ENCODE data around the gene CLCF1.
A peak's percentile ranks its signal among the peaks of the same experiment; 100 is the strongest.

The CLCF1 gene

DNA sequence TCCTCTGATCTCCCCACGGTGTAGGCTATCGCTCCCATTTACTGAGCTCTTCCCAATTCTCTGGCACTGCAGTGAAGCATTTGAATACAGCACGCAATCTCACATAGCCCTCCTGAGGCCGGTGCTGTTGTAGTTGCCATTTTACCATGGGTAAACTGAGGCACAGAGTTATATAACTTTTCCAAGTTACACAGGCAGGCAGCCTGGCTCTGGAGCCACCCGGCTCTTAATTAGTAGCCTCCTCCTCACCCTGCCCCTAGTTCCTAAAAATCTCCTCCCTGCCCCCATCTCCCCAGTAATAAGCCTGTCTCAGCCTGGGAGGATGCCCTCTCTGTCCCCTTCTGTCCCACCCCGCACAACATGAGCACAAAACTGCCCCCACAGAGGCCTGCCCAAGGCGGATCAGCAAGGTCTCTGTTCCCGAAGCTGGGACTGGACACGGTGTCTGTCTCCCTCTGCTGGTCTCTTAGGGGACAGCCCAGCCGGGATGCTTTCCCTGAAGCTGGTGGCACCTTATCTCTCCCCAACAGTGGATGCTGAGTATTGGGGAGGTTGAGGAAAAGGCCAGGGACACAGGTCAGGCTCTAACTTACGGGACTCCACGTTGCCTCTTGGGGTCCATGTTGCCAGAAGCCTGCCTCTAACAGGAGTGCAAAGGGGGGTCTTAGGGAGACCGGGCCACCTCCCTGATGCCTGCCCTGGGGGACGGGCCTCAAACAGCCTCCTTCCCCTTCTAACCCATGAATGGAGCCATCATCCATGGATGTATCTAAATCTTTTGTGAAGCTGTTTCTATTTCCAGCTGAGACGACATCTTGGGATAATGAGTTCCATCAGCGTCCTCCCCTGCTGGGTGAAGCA is 9.1 kb upstream of the CLCF1 start:
- POLR2A ChIA-PET, result interaction anchor here (1.0 to 1.5 kb wide), 2 partner anchors 26 to 29 kb away, joined by 4 read pairs; partner anchors contain the start of gene POLD4
- CTCF ChIA-PET, result interaction anchor here (0.6 to 42.5 kb wide), 43 partner anchors 2 to 529 kb away, joined by 3 to 1573 read pairs (median 5); partner anchors contain the start of genes ANKRD13D, CDK2AP2, CLCF1 and GRK2
- TF ChIP-seq, protein P1, sequence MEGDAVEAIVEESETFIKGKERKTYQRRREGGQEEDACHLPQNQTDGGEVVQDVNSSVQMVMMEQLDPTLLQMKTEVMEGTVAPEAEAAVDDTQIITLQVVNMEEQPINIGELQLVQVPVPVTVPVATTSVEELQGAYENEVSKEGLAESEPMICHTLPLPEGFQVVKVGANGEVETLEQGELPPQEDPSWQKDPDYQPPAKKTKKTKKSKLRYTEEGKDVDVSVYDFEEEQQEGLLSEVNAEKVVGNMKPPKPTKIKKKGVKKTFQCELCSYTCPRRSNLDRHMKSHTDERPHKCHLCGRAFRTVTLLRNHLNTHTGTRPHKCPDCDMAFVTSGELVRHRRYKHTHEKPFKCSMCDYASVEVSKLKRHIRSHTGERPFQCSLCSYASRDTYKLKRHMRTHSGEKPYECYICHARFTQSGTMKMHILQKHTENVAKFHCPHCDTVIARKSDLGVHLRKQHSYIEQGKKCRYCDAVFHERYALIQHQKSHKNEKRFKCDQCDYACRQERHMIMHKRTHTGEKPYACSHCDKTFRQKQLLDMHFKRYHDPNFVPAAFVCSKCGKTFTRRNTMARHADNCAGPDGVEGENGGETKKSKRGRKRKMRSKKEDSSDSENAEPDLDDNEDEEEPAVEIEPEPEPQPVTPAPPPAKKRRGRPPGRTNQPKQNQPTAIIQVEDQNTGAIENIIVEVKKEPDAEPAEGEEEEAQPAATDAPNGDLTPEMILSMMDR (IDR thresholded peaks at IDR 0.05; ENCODE audit: control extremely low read depth, extremely low read depth, low read depth, missing control alignments), result peak; percentile 94
- DNase-seq (ENCODE audit: extremely low spot score), result peak; percentile 86

DNA sequence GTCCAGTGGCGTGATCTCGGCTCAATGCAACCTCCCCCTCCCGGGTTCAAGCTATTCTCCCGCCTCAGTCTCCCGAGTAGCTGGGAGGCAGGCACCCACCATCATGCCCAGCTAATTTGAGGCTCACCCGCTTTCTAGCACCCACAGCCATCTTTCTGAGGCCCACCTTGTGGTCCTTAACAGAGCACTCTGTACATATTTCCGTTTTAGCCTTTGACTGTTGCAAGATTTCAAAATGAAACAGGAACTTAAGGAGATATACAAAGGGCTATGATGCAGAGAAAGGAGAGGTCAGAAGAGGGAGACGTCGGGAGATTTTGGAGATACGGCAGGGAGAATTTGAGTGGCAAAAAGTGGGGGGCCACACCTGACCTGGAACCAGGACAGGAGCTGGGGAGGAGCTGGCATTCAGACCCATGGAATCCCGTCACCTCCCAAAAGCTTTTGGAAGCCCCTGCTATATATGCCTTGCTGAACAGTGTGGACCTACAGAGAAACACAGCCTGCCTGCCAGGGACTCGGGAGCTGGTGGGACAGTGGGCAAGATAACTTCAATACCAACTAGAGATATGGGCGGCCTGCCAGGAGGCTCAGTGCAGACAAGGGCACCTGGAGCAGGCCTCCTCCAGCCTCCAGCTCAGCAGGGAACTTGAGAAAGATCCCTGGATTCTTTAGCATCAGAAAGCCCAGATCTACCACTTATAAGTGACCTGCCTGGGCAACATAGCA is 8.0 kb upstream of the CLCF1 start:
- TF ChIP-seq, protein P1 (IDR thresholded peaks at IDR 0.05; ENCODE audit: control extremely low read depth, extremely low read depth, low read depth, missing control alignments), result no peak
- peak; percentile 51 for DNase-seq (ENCODE audit: extremely low spot score)
- ChIA-PET POLR2A (interaction anchor here (0.7 to 1.5 kb wide), 3 partner anchors 15 to 31 kb away, joined by 3 to 6 read pairs (median 4); partner anchors contain the start of gene POLD4), CTCF (interaction anchor here (0.6 to 42.5 kb wide), 28 partner anchors 3 to 528 kb away, joined by 3 to 1573 read pairs (median 6); partner anchors contain the start of genes ANKRD13D, CLCF1, GRK2 and PITPNM1)

DNA sequence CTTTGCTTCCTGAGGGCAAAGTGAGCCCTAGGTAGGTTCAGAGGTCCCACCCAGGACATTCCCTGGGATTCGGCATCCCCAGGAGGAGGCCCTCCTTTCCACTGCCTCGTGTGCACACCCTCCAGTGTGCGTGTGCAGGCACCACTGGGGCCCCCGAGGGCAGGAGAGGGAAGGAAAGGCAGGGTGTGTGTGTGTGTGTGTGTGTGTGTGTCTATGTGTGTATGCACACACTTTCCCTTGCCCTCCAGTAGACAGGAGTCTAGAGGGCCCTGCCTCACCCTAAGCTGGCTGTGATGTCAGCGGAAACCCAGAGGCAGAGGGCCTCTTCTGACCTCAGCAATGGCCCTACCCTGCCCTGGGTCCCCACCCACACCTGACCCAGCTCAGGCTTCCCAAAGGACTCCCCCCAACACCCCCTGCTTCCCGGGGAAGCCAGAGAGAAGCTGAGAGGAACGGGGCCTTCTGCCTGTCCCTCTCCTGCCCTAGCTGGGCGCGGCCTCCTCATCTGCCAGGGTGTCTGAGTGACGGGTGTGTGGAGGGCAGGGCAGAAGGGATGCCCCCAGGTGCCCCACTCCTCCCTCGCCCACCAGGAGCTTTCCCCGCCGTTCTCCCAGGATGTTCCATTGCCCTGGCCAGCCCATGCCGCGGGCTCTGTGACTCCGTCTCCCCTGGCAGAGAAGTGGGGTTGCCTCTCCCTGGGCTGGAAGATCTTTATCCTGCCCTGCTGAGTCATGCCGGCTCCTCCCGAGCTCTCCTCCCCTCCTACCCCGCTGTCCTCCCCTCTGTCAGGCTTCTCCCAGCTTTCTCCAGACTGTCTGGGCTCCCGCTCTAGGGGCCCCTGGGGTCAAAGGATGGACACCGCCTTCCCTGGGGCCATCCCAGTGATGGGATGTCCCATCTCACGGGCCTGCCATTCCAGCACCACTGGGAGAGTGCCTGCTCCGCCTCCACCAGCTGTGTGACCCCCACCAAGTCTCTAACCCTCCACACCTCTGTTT is 6.0 kb upstream of the CLCF1 start:
- POLR2A ChIA-PET, result interaction anchor here (0.6 kb wide), 1 partner anchor 13 kb away, joined by 3 read pairs; the partner anchor contains the start of gene RAD9A
- CTCF ChIA-PET, result interaction anchor here (4.8 to 42.5 kb wide), 4 partner anchors 5 to 116 kb away, joined by 72 to 1573 read pairs (median 854); partner anchors contain the start of genes CLCF1, POLD4, PPP1CA and RAD9A
- TF ChIP-seq, protein P1 (IDR thresholded peaks at IDR 0.05; ENCODE audit: control extremely low read depth, extremely low read depth, low read depth, missing control alignments), result no peak
- DNase-seq (ENCODE audit: extremely low spot score), result no peak

DNA sequence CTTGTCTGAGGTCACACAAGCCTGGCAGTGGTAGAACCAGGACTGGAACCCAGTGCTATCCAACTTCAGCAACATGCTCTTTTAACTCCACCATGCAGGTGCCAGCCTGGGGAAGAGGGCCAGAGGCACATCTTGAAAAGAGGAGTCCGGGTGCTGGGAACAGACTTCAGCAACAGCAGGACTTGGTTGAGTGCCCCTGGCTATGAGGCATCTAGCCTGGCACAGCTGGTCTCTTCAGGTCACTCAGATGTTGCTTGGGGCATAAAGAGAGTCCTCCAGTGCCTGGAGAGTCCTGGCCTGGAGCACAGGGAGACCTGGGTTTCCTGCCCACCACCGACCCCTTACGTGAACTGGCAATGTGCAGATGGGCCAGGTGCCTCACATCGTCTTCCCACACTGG is 5.1 kb upstream of the CLCF1 start:
- DNase-seq (ENCODE audit: extremely low spot score), result no peak
- POLR2A ChIA-PET, result interaction anchor here (0.7 kb wide), 1 partner anchor 158 kb away, joined by 7 read pairs; no protein-coding TSS in a partner anchor

More for the DNA sequence above, 5.1 kb upstream of the CLCF1 start:
- CTCF ChIA-PET, result interaction anchor here (13.1 to 42.5 kb wide), 3 partner anchors 6 to 33 kb away, joined by 134 to 1573 read pairs (median 1573); partner anchors contain the start of genes CLCF1, POLD4, PPP1CA and RAD9A
- TF ChIP-seq, protein P1 (IDR thresholded peaks at IDR 0.05; ENCODE audit: control extremely low read depth, extremely low read depth, low read depth, missing control alignments), result no peak

Measured in GM10248 (cell line).